Omental fat pad (tissue), 4 donors: ENCODE results near the gene RBBP8NL. TPM values are rescaled to one million over a fixed set of nuclear protein-coding genes. Genes with fewer than 3 reads are reported as not detected.

ENCODE experiments used
- ATAC-seq: fragments of 150-250 bp; one replicate; pipeline ENCODE4 v1.9.1; 2016; ENCODE audit warnings: mild to moderate bottlenecking, moderate library complexity; ENCODE audit not compliant: low FRiP score
- DNase-seq: peaks from one replicate; pipeline ENCODE4 v3.0.0-alpha.2; 2019; ENCODE audit warnings: low spot score
- total RNA-seq, 4 donors: library from RNA; depleted of rRNA; stranded (reverse); fragments of >200 nt; gene quantifications; one replicate each; pipeline ENCODE4 v1.1.0, GENCODE V29; 2016
- TF ChIP-seq, protein P1 (sequence below), 3 donors: fragments of 450-650 bp; IDR thresholded peaks; one replicate each; pipeline ENCODE4 v1.5.1; 2016 to 2017; ENCODE audit warnings: antibody characterized with exemption in 3 of 3, mild to moderate bottlenecking in 3 of 3, moderate library complexity in 2 of 3

The RBBP8NL gene
- total RNA-seq, 4 donors from 2014 or later: not detected

DNA sequence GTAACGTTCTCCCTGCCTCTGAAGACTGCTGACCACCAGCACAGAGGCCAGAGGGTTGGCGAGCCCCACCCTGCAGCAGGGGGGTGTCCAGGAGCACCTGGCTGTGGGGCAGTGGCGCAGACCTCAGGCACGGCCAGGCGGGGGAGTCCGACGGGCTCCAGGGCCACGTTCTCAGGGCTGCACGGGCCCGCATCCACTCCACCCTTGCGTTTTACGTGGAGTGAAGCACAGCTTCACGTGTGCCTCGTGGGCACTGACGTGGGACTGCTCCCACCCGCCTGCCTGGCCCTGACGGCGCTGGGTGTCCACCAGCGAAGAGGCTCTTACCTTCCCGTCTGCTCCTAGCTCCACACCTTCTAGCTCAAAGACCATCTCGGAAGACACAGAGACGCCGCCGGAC is 33.5 kb downstream of the RBBP8NL start:
- ATAC-seq: no peak
- TF ChIP-seq, protein P1, sequence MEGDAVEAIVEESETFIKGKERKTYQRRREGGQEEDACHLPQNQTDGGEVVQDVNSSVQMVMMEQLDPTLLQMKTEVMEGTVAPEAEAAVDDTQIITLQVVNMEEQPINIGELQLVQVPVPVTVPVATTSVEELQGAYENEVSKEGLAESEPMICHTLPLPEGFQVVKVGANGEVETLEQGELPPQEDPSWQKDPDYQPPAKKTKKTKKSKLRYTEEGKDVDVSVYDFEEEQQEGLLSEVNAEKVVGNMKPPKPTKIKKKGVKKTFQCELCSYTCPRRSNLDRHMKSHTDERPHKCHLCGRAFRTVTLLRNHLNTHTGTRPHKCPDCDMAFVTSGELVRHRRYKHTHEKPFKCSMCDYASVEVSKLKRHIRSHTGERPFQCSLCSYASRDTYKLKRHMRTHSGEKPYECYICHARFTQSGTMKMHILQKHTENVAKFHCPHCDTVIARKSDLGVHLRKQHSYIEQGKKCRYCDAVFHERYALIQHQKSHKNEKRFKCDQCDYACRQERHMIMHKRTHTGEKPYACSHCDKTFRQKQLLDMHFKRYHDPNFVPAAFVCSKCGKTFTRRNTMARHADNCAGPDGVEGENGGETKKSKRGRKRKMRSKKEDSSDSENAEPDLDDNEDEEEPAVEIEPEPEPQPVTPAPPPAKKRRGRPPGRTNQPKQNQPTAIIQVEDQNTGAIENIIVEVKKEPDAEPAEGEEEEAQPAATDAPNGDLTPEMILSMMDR (IDR thresholded peaks at IDR 0.05): no peak
- DNase-seq: no peak

DNA sequence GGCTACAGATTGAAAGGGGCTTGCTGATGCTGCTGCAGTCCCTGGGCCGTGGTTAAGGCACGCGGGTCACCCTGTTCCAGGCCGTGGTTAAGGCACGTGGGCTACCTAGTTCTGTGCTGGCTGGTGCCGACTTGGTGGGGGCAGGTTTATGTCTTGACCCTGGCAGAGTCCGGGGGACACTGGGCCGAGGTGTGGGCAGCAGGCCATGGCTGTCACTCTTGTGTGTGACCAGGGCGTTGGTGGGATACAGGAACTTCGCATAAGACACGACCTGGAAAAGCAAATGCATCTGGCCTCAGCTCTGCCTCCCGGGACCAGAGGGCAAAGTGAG is 34.0 kb downstream of the RBBP8NL start:
- ATAC-seq: no peak
- no peak for DNase-seq

DNA sequence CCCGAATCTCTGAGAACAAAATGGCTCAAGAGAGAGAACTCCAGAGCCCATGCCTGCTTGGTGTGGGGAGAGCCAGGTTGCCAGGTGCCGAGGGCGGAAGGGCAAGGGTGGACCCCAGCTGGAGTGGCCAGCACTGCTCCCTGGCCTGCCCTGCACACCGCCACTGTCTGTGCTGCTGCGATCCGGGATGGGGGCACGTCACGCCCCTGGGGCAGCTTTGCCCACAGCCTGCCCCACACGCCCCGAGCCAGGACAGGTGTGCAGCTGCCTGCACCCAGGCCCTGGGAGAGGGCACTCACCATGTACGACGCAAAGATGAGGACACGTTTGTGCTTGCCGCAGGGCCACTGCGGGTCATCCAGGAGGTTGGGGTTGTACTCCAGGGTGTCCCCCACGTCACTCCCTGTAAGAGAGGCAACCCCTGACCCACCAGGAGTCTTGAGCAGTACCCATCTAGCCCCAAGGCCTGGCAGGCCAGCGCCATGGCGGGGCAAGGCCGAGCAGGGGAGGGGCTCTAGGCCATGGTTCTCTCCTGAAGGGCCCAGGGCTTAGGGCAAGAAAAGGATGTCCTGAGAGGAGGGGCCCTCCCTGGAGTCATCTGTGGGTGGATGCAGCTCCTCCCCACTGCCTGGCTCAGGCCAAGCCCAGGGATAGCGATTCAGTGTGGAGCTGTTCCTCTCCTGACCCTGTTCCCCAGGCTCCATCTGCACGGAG is 34.6 kb downstream of the RBBP8NL start:
- ATAC-seq (no peak), DNase-seq (no peak)
- TF ChIP-seq, protein P1 (IDR thresholded peaks at IDR 0.05): no peak

More for the DNA sequence above, 34.0 kb downstream of the RBBP8NL start:
- TF ChIP-seq, protein P1 (IDR thresholded peaks at IDR 0.05): no peak

DNA sequence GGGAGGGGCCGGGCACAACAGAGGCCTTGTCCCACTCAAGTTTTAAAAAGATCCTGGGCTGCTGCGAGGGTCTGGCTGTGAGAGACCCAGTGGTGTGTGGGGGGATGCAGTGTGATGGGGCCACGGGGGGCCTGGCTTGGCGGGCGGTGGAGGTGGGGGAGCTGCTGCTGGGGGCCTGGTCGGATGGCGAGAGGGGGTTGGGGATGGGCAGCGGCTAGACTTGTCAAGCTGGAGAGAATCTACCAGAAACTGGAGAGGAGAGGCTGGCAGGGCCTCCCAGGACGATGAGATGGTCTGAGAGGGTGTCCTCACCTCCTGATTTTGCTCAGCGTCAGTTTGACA is 35.3 kb downstream of the RBBP8NL start:
- no peak for DNase-seq
- no peak for ATAC-seq
- TF ChIP-seq, protein P1 (IDR thresholded peaks at IDR 0.05): no peak

DNA sequence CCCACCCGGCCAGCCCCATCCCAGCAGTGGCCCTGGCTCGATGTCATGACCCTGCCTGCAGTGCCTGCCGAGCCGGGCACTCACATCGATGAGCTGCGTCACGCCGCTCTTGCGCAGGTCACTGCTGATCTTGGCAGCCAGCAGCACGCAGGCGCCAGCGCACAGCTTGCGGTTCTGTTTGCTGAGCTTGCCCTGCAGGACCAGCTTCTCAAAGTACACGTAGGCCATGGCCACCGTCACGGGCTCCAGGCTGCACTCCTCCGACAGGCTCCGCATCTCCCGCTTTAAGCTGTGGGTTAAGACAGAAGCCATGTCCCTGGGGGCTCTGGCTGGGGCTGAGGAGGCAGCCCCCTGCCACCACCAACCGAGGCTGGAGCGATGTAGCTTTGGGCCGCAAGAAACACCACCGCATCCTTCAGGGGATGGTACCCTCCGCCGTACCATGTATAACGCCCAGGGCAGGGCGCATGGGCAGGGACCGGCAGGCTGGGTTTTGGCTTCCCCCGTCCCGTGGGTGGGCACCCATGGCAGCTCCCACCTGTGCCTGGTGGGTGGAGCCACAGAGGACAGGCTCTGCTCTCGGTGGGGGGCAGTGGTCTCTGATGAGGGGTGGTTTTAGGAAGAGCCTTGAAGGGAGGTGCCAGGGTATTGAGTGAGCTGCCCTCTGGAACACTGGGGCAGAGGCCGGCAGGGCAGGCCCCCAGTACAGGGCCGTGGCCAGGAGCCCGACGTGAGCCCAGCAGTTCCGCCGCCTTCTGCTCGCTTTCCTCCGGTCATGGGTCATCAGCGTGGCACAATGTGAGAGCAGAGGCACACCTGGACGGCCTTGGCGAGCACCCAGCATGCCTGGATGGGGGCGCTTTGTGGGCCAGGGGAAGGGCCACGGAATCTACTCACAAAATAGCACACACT is 35.9 kb downstream of the RBBP8NL start:
- no peak for DNase-seq
- TF ChIP-seq, protein P1 (IDR thresholded peaks at IDR 0.05): no peak
- no peak for ATAC-seq

DNA sequence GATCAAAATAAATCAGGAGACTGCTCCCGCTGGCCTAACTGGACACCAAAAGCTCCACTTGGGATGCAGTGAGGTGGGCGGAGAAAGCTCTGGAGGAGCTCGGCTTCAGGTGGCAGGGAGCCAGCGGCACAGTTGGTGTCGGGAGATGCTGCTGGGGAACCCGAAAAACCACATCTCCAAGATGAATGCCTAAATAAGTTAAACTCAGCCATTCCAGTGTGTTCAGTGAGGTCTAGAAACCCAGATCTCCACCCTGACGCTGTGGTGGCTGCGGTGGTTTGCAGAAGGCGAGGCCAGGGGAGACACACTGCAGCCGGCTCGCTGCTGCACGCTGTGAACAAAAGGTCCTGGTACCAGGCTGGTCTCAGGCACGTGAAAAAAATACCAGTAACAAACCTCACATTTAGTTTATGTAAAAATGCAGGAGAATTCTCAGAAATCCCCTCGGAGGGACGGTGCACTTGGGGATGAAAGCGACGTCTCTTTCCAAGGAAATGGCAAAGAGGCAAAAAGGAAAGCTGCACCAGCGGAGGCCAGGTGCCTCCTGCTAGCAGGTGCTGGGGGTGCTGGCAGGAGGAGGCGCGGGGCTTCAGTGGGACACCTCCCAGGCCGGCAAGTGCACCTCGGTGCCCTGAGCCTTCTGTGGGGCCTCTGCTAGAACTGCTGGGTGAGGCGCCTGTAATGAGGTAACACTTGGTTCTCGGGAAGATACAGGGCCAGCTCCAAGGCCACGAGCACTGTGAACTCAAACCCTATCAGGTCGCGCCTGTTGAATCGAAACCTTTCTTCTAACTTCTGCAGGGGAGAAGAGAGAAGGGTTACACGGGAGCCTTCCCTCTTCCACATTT is 36.8 kb downstream of the RBBP8NL start:
- ATAC-seq: no peak
- no peak for DNase-seq

More for the DNA sequence above, 36.8 kb downstream of the RBBP8NL start:
- TF ChIP-seq, protein P1 (IDR thresholded peaks at IDR 0.05): no peak
